Activated naive CD4-positive, alpha-beta T cell treated with anti-CD3 and anti-CD28 coated beads for 36 hours (primary cell): ENCODE measurements around the gene MYBBP1A. TPM values are rescaled to one million over a fixed set of nuclear protein-coding genes. Genes with fewer than 3 reads are reported as not detected.
A peak's percentile ranks its signal among the peaks of the same experiment; 100 is the strongest.

Experiments used
- CTCF ChIA-PET: fragments of 350-600 bp; sonication (Branson Sonifier 250); formaldehyde crosslinking; loops from one replicate; lab custom pipeline; 2021; ENCODE audit warnings: antibody characterized with exemption; lab: Charles Lee
- DNase-seq: peaks from one replicate; pipeline ENCODE4 v3.0.0-alpha.2; 2020
- H3K27ac Mint-ChIP-seq: one replicate; pipeline ENCODE4 v1.8.0; 2021; ENCODE audit warnings: mild to moderate bottlenecking, mixed read lengths
- H3K27me3 Mint-ChIP-seq: one replicate; pipeline ENCODE4 v1.8.0; 2021; ENCODE audit warnings: low read depth, mixed read lengths
- H3K36me3 Mint-ChIP-seq: one replicate; pipeline ENCODE4 v1.8.0; 2021; ENCODE audit warnings: low read depth, mixed read lengths
- H3K4me1 Mint-ChIP-seq: one replicate; pipeline ENCODE4 v1.8.0; 2021; ENCODE audit warnings: low read depth, mixed read lengths
- H3K4me3 Mint-ChIP-seq: one replicate; pipeline ENCODE4 v1.8.0; 2021; ENCODE audit warnings: mild to moderate bottlenecking, moderate library complexity, mixed read lengths
- H3K9me3 Mint-ChIP-seq: one replicate; pipeline ENCODE4 v1.8.0; 2021; ENCODE audit warnings: mixed read lengths
- intact Hi-C: fragments of 100-400 bp; cut with micrococcal nuclease; formaldehyde crosslinking; loops from one replicate; pipeline ENCODE4 v1.15.1; 2023
- total RNA-seq, 2 experiments: library from RNA; stranded (reverse); gene quantifications; one replicate each; pipeline ENCODE4 v1.2.3, GENCODE V29; 2021

Gene MYBBP1A
- total RNA-seq, 2 experiments from 2014 or later, result 73.7 to 80.7 TPM

DNA sequence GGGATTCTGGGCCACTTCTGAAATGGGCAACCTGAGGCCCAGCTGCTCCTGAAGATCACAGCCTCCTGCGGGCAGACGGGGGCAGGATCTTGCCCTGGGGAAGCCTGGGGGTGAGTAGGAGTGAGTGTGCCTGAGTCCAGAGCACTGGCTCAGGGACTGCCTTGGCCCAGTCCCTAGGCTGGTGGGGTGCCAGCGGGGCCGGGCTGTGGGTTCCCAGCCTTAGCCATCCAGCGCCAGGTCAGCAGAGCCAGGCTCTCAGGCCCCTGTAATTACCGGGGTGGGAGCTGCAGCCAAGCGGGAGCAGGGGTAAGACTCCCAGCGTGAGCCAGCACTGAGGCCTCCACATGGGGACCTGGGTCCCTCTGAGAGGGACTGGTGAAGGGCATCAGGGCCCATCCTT, 48.3 kb downstream of the MYBBP1A start:
- Mint-ChIP-seq H3K9me3 (no peaks in the 10 kb centered on the region), H3K4me1 (peaks cover 14% of the 10 kb centered on the region), H3K27me3 (peaks cover 9% of the 10 kb centered on the region), H3K4me3 (no peak overlapping the region), H3K27ac (no peak overlapping the region), H3K36me3 (no peaks in the 10 kb centered on the region)
- CTCF ChIA-PET, result no interaction called here
- intact Hi-C loops, result no loop called here
- DNase-seq, result no peak

DNA sequence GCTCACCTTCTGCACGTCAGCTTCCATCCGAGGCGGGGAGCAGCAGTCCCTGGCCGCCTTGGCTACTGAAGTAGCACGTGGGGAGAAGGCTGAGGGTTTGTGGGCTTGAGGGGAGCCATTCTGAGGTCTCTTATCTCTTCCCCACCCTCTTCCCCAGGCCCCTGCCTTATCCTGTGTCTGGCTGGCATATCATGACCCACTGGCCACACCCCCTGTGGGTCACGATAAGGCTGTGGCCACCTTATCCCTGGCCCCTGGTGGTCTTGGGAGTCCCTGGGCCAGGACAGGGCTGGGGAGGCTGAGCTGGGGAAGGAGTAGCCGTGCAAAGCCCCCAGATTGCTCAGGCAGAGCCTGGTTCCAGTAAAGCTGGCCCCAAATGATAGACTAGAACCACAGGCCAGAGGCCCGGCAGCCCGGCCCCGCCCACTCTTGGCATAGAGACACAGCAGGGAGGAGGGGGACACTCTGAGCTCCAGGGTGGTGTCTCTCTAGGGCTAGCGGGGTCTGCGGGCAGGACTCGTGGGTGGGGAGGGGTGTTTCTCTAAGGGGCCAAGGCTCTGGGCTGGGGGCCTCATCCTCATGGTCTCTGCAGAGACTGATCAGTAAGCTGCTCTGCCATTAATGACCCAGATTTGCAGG, 48.9 kb downstream of the MYBBP1A start:
- Mint-ChIP-seq H3K27ac (no peak overlapping the region), H3K36me3 (no peaks in the 10 kb centered on the region), H3K9me3 (no peaks in the 10 kb centered on the region), H3K4me1 (peaks cover 17% of the 10 kb centered on the region), H3K27me3 (peaks cover 15% of the 10 kb centered on the region), H3K4me3 (no peak overlapping the region)
- no peak for DNase-seq
- CTCF ChIA-PET, result no interaction called here
- intact Hi-C loops, result no loop called here

- intact Hi-C loops, result no loop called here
- Mint-ChIP-seq H3K9me3 (no peaks in the 10 kb centered on the region), H3K27ac (no peak overlapping the region), H3K36me3 (no peaks in the 10 kb centered on the region), H3K27me3 (peaks cover 26% of the 10 kb centered on the region), H3K4me1 (peaks cover 24% of the 10 kb centered on the region), H3K4me3 (no peak overlapping the region)
- no peak for DNase-seq
- CTCF ChIA-PET, result interaction anchor here (1.0 kb wide), 1 partner anchor 83 kb away, joined by 3 read pairs; no protein-coding TSS in a partner anchor
These were observed 50.0 kb downstream of the MYBBP1A start for GRCh38 chr17:4505187-4505586.

DNA sequence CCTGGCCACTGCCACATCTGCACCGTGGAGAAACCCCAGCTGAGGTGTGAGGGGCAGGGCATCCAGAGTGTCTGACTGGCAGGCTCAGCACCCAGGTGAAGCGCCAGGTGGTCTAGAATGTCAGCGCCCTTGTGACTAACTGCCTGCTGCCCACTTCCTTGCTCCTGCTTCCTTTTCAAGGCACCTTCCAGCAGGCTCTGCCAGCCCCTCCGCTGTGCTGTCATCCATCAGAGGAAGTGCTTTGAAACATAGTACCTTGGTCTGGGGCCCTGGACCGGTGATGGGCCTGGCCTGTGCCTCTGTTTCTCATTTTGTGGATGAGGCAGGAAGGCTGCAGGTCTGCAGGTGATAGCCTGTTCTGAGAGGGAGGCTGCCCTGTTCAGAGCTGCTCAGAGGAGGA, 51.0 kb downstream of the MYBBP1A start:
- no peak for DNase-seq
- no peaks in the 10 kb centered on the region for H3K36me3 Mint-ChIP-seq
- H3K4me1 Mint-ChIP-seq, result peaks cover 25% of the 10 kb centered on the region
- intact Hi-C loops, result loop anchor here (5.0 kb wide), 1 partner anchor 82 kb away; no protein-coding TSS in a partner anchor
- CTCF ChIA-PET, result interaction anchor here (1.0 kb wide), 1 partner anchor 82 kb away, joined by 3 read pairs; no protein-coding TSS in a partner anchor
- H3K4me3 Mint-ChIP-seq, result no peak overlapping the region
- peaks cover 34% of the 10 kb centered on the region for H3K27me3 Mint-ChIP-seq
- no peaks in the 10 kb centered on the region for H3K9me3 Mint-ChIP-seq
- H3K27ac Mint-ChIP-seq, result no peak overlapping the region

DNA sequence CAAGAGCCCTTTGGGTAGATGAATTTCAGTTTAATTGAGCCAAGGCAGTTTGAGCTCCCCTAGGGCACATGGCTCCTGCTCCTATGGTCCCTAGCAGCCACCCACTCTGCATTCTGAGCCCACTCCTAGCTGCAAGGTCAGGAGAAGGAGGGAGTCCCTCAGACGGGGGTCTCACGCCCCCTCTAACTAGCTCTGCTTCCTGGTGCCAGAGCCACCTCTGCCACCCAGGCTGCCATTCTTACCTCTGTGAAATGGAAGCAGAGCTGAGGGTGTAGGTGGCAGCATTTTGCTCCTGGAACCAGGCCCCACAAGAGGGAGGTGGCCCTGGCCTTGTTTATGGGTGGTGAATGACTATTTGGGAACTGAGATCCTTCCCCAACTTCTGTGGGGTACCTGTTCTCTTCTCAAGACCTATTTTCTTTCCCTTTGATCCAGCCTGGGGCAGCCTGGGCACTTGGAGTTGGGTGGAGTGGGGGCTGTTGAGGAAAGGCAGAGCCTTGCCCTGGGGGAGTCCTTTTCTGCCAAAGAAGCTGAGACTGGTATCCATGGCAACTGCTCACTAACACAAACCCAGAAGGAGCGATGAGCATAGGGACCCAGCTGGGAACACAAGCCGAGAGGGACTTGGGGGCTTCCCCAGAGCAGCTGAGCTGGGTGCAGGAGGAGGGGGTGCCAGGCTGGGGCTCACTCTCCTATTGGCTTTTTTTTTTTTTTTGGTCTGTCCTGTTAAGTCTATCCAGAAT, 51.7 kb downstream of the MYBBP1A start:
- Mint-ChIP-seq H3K27me3 (peaks cover 34% of the 10 kb centered on the region), H3K4me1 (peaks cover 19% of the 10 kb centered on the region), H3K4me3 (no peak overlapping the region), H3K27ac (no peak overlapping the region), H3K36me3 (no peaks in the 10 kb centered on the region), H3K9me3 (no peaks in the 10 kb centered on the region)
- intact Hi-C loops, result loop anchor here (5.0 kb wide), 1 partner anchor 81 kb away; no protein-coding TSS in a partner anchor
- CTCF ChIA-PET, result no interaction called here
- no peak for DNase-seq

DNA sequence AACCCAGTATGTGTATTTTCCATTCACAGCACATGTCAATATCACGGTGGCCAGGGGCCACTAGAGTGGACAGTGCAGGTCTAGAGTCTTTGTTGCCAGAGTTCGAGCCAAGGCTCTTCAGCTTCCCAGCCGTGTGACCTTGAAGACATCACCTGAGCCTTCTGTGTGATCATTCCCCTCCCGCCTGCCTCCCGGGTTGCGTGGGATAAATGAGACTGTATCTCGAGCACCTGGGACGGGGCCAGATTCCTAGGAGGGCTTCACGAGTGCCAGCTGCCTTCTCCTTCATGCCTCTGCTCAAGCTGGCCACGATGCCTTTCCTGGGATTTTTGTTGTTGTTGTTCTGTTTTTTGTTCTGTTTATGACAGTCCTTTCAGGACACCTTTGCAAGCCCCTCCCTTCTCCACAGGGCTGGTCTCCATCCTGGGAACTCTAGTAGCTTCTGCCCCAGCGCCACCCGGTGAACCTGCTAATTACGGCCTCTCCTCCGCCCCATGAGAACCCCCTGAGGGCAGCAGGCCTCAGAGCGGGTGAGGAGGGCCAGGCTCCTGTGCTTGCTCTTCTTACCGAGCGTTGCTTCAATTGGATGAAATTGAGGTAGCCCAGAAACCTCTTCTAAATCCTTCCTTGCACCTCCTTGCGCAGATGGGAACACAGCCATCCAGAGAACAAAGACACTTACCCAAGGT, 52.6 kb downstream of the MYBBP1A start:
- Mint-ChIP-seq H3K27me3 (peaks cover 34% of the 10 kb centered on the region), H3K27ac (no peak overlapping the region), H3K4me1 (peaks cover 19% of the 10 kb centered on the region), H3K4me3 (no peak overlapping the region), H3K9me3 (no peaks in the 10 kb centered on the region), H3K36me3 (no peaks in the 10 kb centered on the region)
- CTCF ChIA-PET, result no interaction called here
- intact Hi-C loops, result loop anchor here (5.0 kb wide), 1 partner anchor 80 kb away; no protein-coding TSS in a partner anchor
- no peak for DNase-seq

- Mint-ChIP-seq H3K4me3 (no peak overlapping the region), H3K9me3 (no peaks in the 10 kb centered on the region), H3K27me3 (peaks cover 34% of the 10 kb centered on the region), H3K36me3 (no peaks in the 10 kb centered on the region), H3K27ac (no peak overlapping the region), H3K4me1 (peaks cover 19% of the 10 kb centered on the region)
- CTCF ChIA-PET, result interaction anchor here (0.6 to 1.1 kb wide), 2 partner anchors 25 to 81 kb away, joined by 3 read pairs; no protein-coding TSS in a partner anchor
- DNase-seq, result no peak
- intact Hi-C loops, result loop anchor here (5.0 kb wide), 1 partner anchor 79 kb away; no protein-coding TSS in a partner anchor
These were observed 53.8 kb downstream of the MYBBP1A start for GRCh38 chr17:4501295-4501949.

DNA sequence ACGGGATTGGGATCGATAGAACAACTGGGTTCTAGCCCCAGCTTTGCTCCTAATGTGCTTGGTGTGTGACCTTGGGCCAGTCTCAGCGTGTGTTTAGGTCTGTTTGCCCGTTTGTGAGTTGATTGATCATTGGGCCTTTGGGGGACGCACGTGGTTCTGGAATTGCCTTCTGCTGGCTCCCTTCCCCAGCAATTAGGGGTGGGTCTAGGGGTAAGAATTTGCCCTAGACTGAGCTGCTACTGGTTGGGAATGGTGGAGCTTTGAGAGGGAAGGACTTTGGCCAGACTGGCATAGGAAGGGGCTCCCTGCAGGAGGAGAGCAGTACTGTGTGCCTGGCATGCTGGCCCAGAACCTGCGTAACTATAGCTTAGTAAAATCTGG, 55.0 kb downstream of the MYBBP1A start:
- Mint-ChIP-seq H3K27ac (no peak overlapping the region), H3K27me3 (peaks cover 34% of the 10 kb centered on the region), H3K4me1 (peaks cover 19% of the 10 kb centered on the region), H3K9me3 (no peaks in the 10 kb centered on the region), H3K36me3 (no peaks in the 10 kb centered on the region), H3K4me3 (peak overlapping the region; percentile 25)
- intact Hi-C loops, result loop anchor here (5.0 kb wide), 1 partner anchor 78 kb away; no protein-coding TSS in a partner anchor
- DNase-seq, result no peak
- CTCF ChIA-PET, result interaction anchor here (1.1 to 1.2 kb wide), 3 partner anchors 79 to 125 kb away, joined by 3 to 4 read pairs (median 3); no protein-coding TSS in a partner anchor

DNA sequence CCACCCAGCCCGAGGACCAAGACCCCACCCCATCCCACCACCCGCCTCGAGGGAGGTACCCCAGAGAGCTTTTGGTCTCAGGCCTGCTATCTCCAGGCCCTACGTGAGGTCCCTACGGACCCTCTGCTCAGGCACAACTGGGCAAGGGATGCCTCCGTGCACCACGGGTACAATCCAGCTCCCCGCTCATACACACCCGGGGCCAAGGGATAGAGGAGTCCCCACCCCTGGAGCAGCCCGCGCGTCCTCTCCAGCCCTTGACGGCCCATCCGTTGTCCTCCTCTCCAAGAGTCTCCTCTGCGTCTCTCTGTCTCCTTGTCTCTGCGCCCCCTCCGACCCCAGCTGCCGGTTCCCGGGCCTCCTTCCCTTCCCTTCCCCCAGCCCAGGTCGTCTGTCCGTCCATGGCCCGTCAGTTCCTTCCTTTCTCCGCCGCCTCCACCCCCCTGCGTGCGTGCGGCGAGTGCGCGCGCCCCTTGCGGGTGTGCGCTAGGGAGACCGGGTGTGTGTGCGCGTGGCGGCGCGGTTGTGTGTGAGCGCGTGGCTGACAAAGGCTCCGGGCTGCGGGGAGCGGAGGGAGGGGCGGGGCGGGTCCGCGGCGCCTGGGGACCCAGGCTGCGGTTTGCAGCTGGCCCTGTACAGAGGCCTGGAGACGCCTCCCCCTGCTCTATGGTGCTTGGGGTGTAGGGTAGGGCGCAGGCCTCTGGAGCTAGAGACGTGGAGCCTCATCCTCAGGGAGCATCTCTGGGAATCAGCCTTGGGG, 55.6 kb downstream of the MYBBP1A start:
- CTCF ChIA-PET, result interaction anchor here (0.6 to 1.2 kb wide), 4 partner anchors 17 to 125 kb away, joined by 3 to 7 read pairs (median 4); no protein-coding TSS in a partner anchor
- Mint-ChIP-seq H3K4me3 (peak overlapping the region; percentile 68), H3K27ac (no peak overlapping the region), H3K9me3 (no peaks in the 10 kb centered on the region), H3K36me3 (no peaks in the 10 kb centered on the region), H3K4me1 (peaks cover 19% of the 10 kb centered on the region), H3K27me3 (peaks cover 34% of the 10 kb centered on the region)
- intact Hi-C loops, result loop anchor here (5.0 kb wide), 1 partner anchor 77 kb away; no protein-coding TSS in a partner anchor
- DNase-seq, result peak; percentile 18

- peak; percentile 43 for DNase-seq
- CTCF ChIA-PET, result interaction anchor here (0.6 to 1.2 kb wide), 4 partner anchors 17 to 81 kb away, joined by 3 to 7 read pairs (median 4); no protein-coding TSS in a partner anchor
- Mint-ChIP-seq H3K36me3 (no peaks in the 10 kb centered on the region), H3K27me3 (peaks cover 34% of the 10 kb centered on the region), H3K4me3 (peak within 1 kb of the TSS; percentile 68), H3K27ac (no peak within 1 kb of the TSS), H3K9me3 (no peaks in the 10 kb centered on the region), H3K4me1 (peaks cover 17% of the 10 kb centered on the region)
- intact Hi-C loops, result no loop called here
These were observed 56.5 kb downstream of the MYBBP1A start, which contains the start of gene SPNS2 for GRCh38 chr17:4498461-4499397. Gene SPNS2 (plus strand): TSS chr17:4498881. CDS start chr17:4499048, 167 bp downstream.
